ENCODE results near the gene PLXNA3.

The PLXNA3 gene

GRCh38 chrX:154466036-154466435 is 8.0 kb downstream of the PLXNA3 start:
- H3K36me3 ChIP-seq (ENCODE audit: control insufficient read depth, insufficient read depth, low read length): peaks cover 69% of the 10 kb centered on the region
- H3K9me3 ChIP-seq (ENCODE audit: control insufficient read depth, insufficient read depth, low read length): no peaks in the 10 kb centered on the region
- no peak overlapping the region for H3K9ac ChIP-seq (ENCODE audit: low read depth, low read length)
- no peaks in the 10 kb centered on the region for H3K27me3 ChIP-seq (ENCODE audit: control insufficient read depth, insufficient read depth, low read length)
- H3K4me1 ChIP-seq (ENCODE audit: control insufficient read depth, insufficient read depth, low read length): no peaks in the 10 kb centered on the region
- no peak overlapping the region for H3K4me3 ChIP-seq (ENCODE audit: low read depth, low read length)

- H3K9me3 ChIP-seq (ENCODE audit: control insufficient read depth, insufficient read depth, low read length): no peaks in the 10 kb centered on the region
These were observed 8.8 kb downstream of the PLXNA3 start for GRCh38 chrX:154466907-154467306.

GRCh38 chrX:154467556-154467955 is 9.5 kb downstream of the PLXNA3 start:
- Histone ChIP-seq H3K36me3 (ENCODE audit: control insufficient read depth, insufficient read depth, low read length) (peaks cover 63% of the 10 kb centered on the region), H3K27me3 (ENCODE audit: control insufficient read depth, insufficient read depth, low read length) (no peaks in the 10 kb centered on the region), H3K4me3 (ENCODE audit: low read depth, low read length) (no peak overlapping the region), H3K4me1 (ENCODE audit: control insufficient read depth, insufficient read depth, low read length) (no peaks in the 10 kb centered on the region), H3K9me3 (ENCODE audit: control insufficient read depth, insufficient read depth, low read length) (no peaks in the 10 kb centered on the region), H3K9ac (ENCODE audit: low read depth, low read length) (no peak overlapping the region)

More at GRCh38 chrX:154466907-154467306, 8.8 kb downstream of the PLXNA3 start:
- Histone ChIP-seq H3K4me3 (ENCODE audit: low read depth, low read length) (no peak overlapping the region), H3K4me1 (ENCODE audit: control insufficient read depth, insufficient read depth, low read length) (no peaks in the 10 kb centered on the region), H3K36me3 (ENCODE audit: control insufficient read depth, insufficient read depth, low read length) (peaks cover 68% of the 10 kb centered on the region), H3K9ac (ENCODE audit: low read depth, low read length) (no peak overlapping the region), H3K27me3 (ENCODE audit: control insufficient read depth, insufficient read depth, low read length) (no peaks in the 10 kb centered on the region)

- no peaks in the 10 kb centered on the region for H3K9me3 ChIP-seq (ENCODE audit: control insufficient read depth, insufficient read depth, low read length)
- H3K4me3 ChIP-seq (ENCODE audit: low read depth, low read length): no peak overlapping the region
- H3K36me3 ChIP-seq (ENCODE audit: control insufficient read depth, insufficient read depth, low read length): peaks cover 66% of the 10 kb centered on the region
- H3K9ac ChIP-seq (ENCODE audit: low read depth, low read length): no peak overlapping the region
- H3K4me1 ChIP-seq (ENCODE audit: control insufficient read depth, insufficient read depth, low read length): no peaks in the 10 kb centered on the region
- H3K27me3 ChIP-seq (ENCODE audit: control insufficient read depth, insufficient read depth, low read length): no peaks in the 10 kb centered on the region
These were observed 10.1 kb downstream of the PLXNA3 start for GRCh38 chrX:154468217-154468616.

GRCh38 chrX:154469114-154469513 is 11.0 kb downstream of the PLXNA3 start:
- H3K9ac ChIP-seq (ENCODE audit: low read depth, low read length): no peak overlapping the region
- H3K4me1 ChIP-seq (ENCODE audit: control insufficient read depth, insufficient read depth, low read length): no peaks in the 10 kb centered on the region
- no peak overlapping the region for H3K4me3 ChIP-seq (ENCODE audit: low read depth, low read length)
- no peaks in the 10 kb centered on the region for H3K9me3 ChIP-seq (ENCODE audit: control insufficient read depth, insufficient read depth, low read length)
- no peaks in the 10 kb centered on the region for H3K27me3 ChIP-seq (ENCODE audit: control insufficient read depth, insufficient read depth, low read length)
- H3K36me3 ChIP-seq (ENCODE audit: control insufficient read depth, insufficient read depth, low read length): peaks cover 70% of the 10 kb centered on the region

- Histone ChIP-seq H3K36me3 (ENCODE audit: control insufficient read depth, insufficient read depth, low read length) (peaks cover 63% of the 10 kb centered on the region), H3K9ac (ENCODE audit: low read depth, low read length) (no peak overlapping the region), H3K9me3 (ENCODE audit: control insufficient read depth, insufficient read depth, low read length) (no peaks in the 10 kb centered on the region), H3K4me1 (ENCODE audit: control insufficient read depth, insufficient read depth, low read length) (no peaks in the 10 kb centered on the region), H3K4me3 (ENCODE audit: low read depth, low read length) (no peak overlapping the region), H3K27me3 (ENCODE audit: control insufficient read depth, insufficient read depth, low read length) (no peaks in the 10 kb centered on the region)
These were observed 11.8 kb downstream of the PLXNA3 start for GRCh38 chrX:154469880-154470279.

GRCh38 chrX:154470434-154470833 is 12.4 kb downstream of the PLXNA3 start:
- Histone ChIP-seq H3K27me3 (ENCODE audit: control insufficient read depth, insufficient read depth, low read length) (no peaks in the 10 kb centered on the region), H3K9ac (ENCODE audit: low read depth, low read length) (no peak overlapping the region), H3K36me3 (ENCODE audit: control insufficient read depth, insufficient read depth, low read length) (peaks cover 58% of the 10 kb centered on the region), H3K4me3 (ENCODE audit: low read depth, low read length) (no peak overlapping the region), H3K9me3 (ENCODE audit: control insufficient read depth, insufficient read depth, low read length) (no peaks in the 10 kb centered on the region), H3K4me1 (ENCODE audit: control insufficient read depth, insufficient read depth, low read length) (no peaks in the 10 kb centered on the region)

- H3K4me3 ChIP-seq (ENCODE audit: low read depth, low read length): no peak overlapping the region
- no peak overlapping the region for H3K9ac ChIP-seq (ENCODE audit: low read depth, low read length)
- H3K4me1 ChIP-seq (ENCODE audit: control insufficient read depth, insufficient read depth, low read length): no peaks in the 10 kb centered on the region
- no peaks in the 10 kb centered on the region for H3K27me3 ChIP-seq (ENCODE audit: control insufficient read depth, insufficient read depth, low read length)
- no peaks in the 10 kb centered on the region for H3K9me3 ChIP-seq (ENCODE audit: control insufficient read depth, insufficient read depth, low read length)
- H3K36me3 ChIP-seq (ENCODE audit: control insufficient read depth, insufficient read depth, low read length): peaks cover 52% of the 10 kb centered on the region
These were observed 13.0 kb downstream of the PLXNA3 start for GRCh38 chrX:154470914-154471568.

GRCh38 chrX:154471839-154472684 is 14.0 kb downstream of the PLXNA3 start:
- peaks cover 44% of the 10 kb centered on the region for H3K36me3 ChIP-seq (ENCODE audit: control insufficient read depth, insufficient read depth, low read length)
- H3K9me3 ChIP-seq (ENCODE audit: control insufficient read depth, insufficient read depth, low read length): no peaks in the 10 kb centered on the region
- no peaks in the 10 kb centered on the region for H3K27me3 ChIP-seq (ENCODE audit: control insufficient read depth, insufficient read depth, low read length)
- no peak overlapping the region for H3K4me3 ChIP-seq (ENCODE audit: low read depth, low read length)
- no peaks in the 10 kb centered on the region for H3K4me1 ChIP-seq (ENCODE audit: control insufficient read depth, insufficient read depth, low read length)
- H3K9ac ChIP-seq (ENCODE audit: low read depth, low read length): no peak overlapping the region

- Histone ChIP-seq H3K4me3 (ENCODE audit: low read depth, low read length) (no peak overlapping the region), H3K36me3 (ENCODE audit: control insufficient read depth, insufficient read depth, low read length) (peaks cover 43% of the 10 kb centered on the region), H3K27me3 (ENCODE audit: control insufficient read depth, insufficient read depth, low read length) (no peaks in the 10 kb centered on the region), H3K9ac (ENCODE audit: low read depth, low read length) (no peak overlapping the region), H3K9me3 (ENCODE audit: control insufficient read depth, insufficient read depth, low read length) (no peaks in the 10 kb centered on the region), H3K4me1 (ENCODE audit: control insufficient read depth, insufficient read depth, low read length) (no peaks in the 10 kb centered on the region)
These were observed 14.9 kb downstream of the PLXNA3 start for GRCh38 chrX:154472685-154473632.

- Histone ChIP-seq H3K4me1 (ENCODE audit: control insufficient read depth, insufficient read depth, low read length) (no peaks in the 10 kb centered on the region), H3K27me3 (ENCODE audit: control insufficient read depth, insufficient read depth, low read length) (no peaks in the 10 kb centered on the region), H3K9me3 (ENCODE audit: control insufficient read depth, insufficient read depth, low read length) (no peaks in the 10 kb centered on the region), H3K4me3 (ENCODE audit: low read depth, low read length) (no peak overlapping the region), H3K36me3 (ENCODE audit: control insufficient read depth, insufficient read depth, low read length) (peaks cover 36% of the 10 kb centered on the region), H3K9ac (ENCODE audit: low read depth, low read length) (no peak overlapping the region)
These were observed 15.6 kb downstream of the PLXNA3 start for GRCh38 chrX:154473683-154474082.

Measured in iPS-15b (cell line).